ENCODE measurements around the gene KRT73. TPM values are rescaled to one million over a fixed set of nuclear protein-coding genes. Genes with fewer than 3 reads are reported as not detected.

The KRT73 gene
- total and polyA plus RNA-seq, 9 of the 15 experiments (the other 6 are each of a cell fraction or from before 2014, with no cell fraction given): 0.09 to 0.18 (median 0.13) TPM; not detected in 5

GRCh38 chr12:52606581-52607218, 11.7 kb downstream of the KRT73 start (continued):
- no peak for TF ChIP-seq E2F4 (CRISPR knock-in tag; IDR thresholded peaks at IDR 0.05; ENCODE audit: low read depth)
- TF ChIP-seq ZNF217 (CRISPR knock-in tag; IDR thresholded peaks at IDR 0.05): no peak
- no peak for TF ChIP-seq MYNN (IDR thresholded peaks at IDR 0.05)
- no peak for TF ChIP-seq MYNN (CRISPR knock-in tag; IDR thresholded peaks at IDR 0.05)
- TF ChIP-seq RCOR1 (IDR thresholded peaks at IDR 0.05; ENCODE audit: borderline replicate concordance in 1 of 2, low read depth in 2 of 2, low read length in 2 of 2): no peak
- no peak for TF ChIP-seq FIP1L1 (IDR thresholded peaks at IDR 0.05; ENCODE audit: low read depth, low read length, poor library complexity, severe bottlenecking)
- no peak for TF ChIP-seq GABPB1 (CRISPR knock-in tag; IDR thresholded peaks at IDR 0.05)
- TF ChIP-seq RBM39 (optimal IDR thresholded peaks at IDR 0.05; ENCODE audit: low read depth, low read length): no peak
- no peak for TF ChIP-seq ESRRA (IDR thresholded peaks at IDR 0.05; ENCODE audit: borderline replicate concordance, low read depth)
- TF ChIP-seq MXI1 (IDR thresholded peaks at IDR 0.05; ENCODE audit: low read depth, low read length): no peak
- peak; percentile 30; the same call in 1 of the 2 replicates for TF ChIP-seq ATF3 (IDR thresholded peaks at IDR 0.05)
- no peak for TF ChIP-seq ATF3 (CRISPR knock-in tag; conservative IDR thresholded peaks at IDR 0.05)
- TF ChIP-seq USF2 (CRISPR knock-in tag; IDR thresholded peaks at IDR 0.05): no peak
- no peak for TF ChIP-seq TOE1 (IDR thresholded peaks at IDR 0.05; ENCODE audit: borderline replicate concordance)
- TF ChIP-seq TOE1 (CRISPR knock-in tag; IDR thresholded peaks at IDR 0.05; ENCODE audit: borderline replicate concordance, low read depth): no peak
- no peak for TF ChIP-seq ZNF124 (CRISPR knock-in tag; IDR thresholded peaks at IDR 0.05)
- no peak for TF ChIP-seq MXD1 (CRISPR knock-in tag; IDR thresholded peaks at IDR 0.05; ENCODE audit: borderline replicate concordance, poor library complexity, severe bottlenecking)
- TF ChIP-seq ZNF696 (CRISPR knock-in tag; conservative IDR thresholded peaks at IDR 0.05): no peak
- no peak for TF ChIP-seq KLF13 (tag; IDR thresholded peaks at IDR 0.05; ENCODE audit: borderline replicate concordance, low read depth)
- TF ChIP-seq TRIM24 (IDR thresholded peaks at IDR 0.05): peak in 1 of 2 experiments; percentile 19; a peak in 1 of 4 replicates
- no peak for TF ChIP-seq RHOXF2B (CRISPR knock-in tag; conservative IDR thresholded peaks at IDR 0.05)
- no peak for TF ChIP-seq BHLHE40 (IDR thresholded peaks at IDR 0.05; ENCODE audit: low read length)
- TF ChIP-seq RBM17 (IDR thresholded peaks at IDR 0.05; ENCODE audit: borderline replicate concordance, low read depth, low read length): no peak
- no peak; a peak in 1 of 4 replicates for TF ChIP-seq NRF1 (conservative IDR thresholded peaks at IDR 0.05 in 1 of 2, IDR thresholded peaks at IDR 0.05 in 1 of 2)
- no peak for TF ChIP-seq NONO (IDR thresholded peaks at IDR 0.05; ENCODE audit: low read depth in 2 of 2, low read length in 1 of 2)
- no peak for TF ChIP-seq CHD4 (IDR thresholded peaks at IDR 0.05; ENCODE audit: insufficient read depth, insufficient replicate concordance, low read depth, low read length, poor library complexity, severe bottlenecking)
